AG10803 (cell line): ENCODE data around the gene NAA38.

Source experiments
- DNase-seq: peaks from one replicate; pipeline ENCODE4 v3.0.0; 2010; ENCODE audit warnings: low read depth
- H3K4me3 ChIP-seq: 2 replicates; pipeline ENCODE4 v1.5.1; 2011; ENCODE audit warnings: mild to moderate bottlenecking, low read length, control low read depth
- TF ChIP-seq, protein P1 (sequence below): conservative IDR thresholded peaks from 2 replicates; pipeline ENCODE4 v1.5.1; 2011; ENCODE audit warnings: mild to moderate bottlenecking, low read length, control low read depth, inconsistent platforms

NAA38 gene

DNA sequence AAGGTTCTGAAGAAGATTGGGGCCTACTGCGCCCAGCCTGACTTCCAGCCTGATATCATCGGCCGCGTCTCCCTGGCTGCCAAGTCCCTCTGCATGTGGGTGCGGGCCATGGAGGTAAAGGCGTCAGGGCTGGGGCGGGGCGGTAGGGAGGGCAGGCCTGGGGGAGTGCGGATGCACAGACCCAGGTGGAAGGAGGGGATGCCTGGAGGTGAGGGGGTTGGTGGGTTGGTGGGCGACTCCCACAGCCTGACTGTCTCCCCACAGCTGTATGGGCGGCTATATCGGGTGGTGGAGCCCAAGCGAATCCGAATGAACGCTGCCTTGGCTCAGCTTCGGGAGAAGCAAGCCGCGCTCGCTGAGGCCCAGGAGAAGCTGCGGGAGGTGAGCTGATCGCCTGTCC, 50.2 kb downstream of the NAA38 start:
- DNase-seq, result no peak
- no peak overlapping the region for H3K4me3 ChIP-seq
- TF ChIP-seq, protein P1, sequence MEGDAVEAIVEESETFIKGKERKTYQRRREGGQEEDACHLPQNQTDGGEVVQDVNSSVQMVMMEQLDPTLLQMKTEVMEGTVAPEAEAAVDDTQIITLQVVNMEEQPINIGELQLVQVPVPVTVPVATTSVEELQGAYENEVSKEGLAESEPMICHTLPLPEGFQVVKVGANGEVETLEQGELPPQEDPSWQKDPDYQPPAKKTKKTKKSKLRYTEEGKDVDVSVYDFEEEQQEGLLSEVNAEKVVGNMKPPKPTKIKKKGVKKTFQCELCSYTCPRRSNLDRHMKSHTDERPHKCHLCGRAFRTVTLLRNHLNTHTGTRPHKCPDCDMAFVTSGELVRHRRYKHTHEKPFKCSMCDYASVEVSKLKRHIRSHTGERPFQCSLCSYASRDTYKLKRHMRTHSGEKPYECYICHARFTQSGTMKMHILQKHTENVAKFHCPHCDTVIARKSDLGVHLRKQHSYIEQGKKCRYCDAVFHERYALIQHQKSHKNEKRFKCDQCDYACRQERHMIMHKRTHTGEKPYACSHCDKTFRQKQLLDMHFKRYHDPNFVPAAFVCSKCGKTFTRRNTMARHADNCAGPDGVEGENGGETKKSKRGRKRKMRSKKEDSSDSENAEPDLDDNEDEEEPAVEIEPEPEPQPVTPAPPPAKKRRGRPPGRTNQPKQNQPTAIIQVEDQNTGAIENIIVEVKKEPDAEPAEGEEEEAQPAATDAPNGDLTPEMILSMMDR, result no peak
